ENCODE measurements around the gene UPF2.

UPF2 gene

GRCh38 chr10:11870461-11870780 lies 172.2 kb downstream of the UPF2 start:
- TF ChIP-seq CTCF (conservative IDR thresholded peaks at IDR 0.05; ENCODE audit: low read length): no peak
- no peak for DNase-seq (ENCODE audit: low read depth)
- no peak overlapping the region for H3K4me3 ChIP-seq (ENCODE audit: low read length)
